GM18511 (cell line): ENCODE results near the gene SLMAP.
"Not testable (repeated sequence)": the region's sequence is repeated elsewhere in the genome, so short reads cannot be mapped to it uniquely, and the experiment has no call there.

Experiments
- ATAC-seq: cut with Tn5 transposase; IDR thresholded peaks from one replicate; pipeline ENCODE4 v1.9.1; 2021; ENCODE audit warnings: mild to moderate bottlenecking, moderate library complexity; ENCODE audit not compliant: unreplicated experiment

The SLMAP gene

DNA sequence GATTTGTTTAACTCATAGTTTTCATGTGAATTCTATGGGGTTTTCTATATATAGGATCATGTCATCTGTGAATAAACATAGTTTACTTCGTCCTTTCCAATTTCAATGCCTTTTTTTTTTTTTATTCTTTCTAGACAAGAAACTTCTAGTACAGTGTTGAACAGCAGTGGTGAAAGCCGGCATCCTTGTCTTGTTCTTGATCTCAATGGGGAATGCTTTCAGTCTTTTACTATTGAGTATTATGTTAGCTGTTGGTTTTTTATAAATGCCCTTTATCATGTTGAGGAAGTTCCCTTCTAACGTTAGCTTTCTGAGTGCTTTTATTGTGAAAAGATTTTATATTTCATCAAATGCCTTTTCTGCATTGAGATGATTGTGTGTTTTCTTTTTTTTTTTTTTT is 69.0 kb downstream of the SLMAP start:
- ATAC-seq = no peak

DNA sequence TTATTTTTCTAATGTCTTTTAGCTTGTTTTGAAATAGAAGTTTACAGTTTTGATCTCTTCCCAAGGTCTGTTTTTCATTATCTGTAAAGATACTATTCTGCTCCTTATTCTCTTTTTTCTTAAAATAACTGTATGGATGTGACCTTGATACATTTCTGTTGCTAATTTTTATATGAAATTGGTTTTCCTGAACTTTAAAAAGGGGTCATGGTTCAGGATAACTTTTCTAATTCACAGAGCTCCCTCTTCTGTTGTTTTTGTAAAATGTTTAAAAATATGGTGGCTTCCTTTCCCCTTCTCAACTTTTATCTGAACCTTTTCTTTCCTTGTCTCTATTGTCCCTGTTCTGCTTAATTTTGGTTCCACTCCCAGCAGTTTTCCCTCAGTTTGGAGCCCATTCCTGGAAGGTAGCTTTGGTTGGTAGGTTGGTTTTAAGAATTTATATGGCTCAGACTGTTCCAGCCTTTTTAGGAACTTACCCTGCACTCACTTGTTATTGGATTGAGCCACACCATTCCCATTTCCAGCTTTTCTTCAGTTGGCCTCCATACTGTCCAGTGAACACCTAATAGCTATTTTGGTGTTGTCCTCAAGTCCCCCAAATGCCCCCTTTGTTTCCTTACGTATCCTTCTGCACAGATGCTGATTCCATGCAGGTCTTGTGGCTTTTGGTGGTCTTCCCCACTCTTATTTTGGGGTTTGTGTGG is 70.3 kb downstream of the SLMAP start:
- ATAC-seq = no peak

GRCh38 chr3:57826952-57827723 is 71.0 kb downstream of the SLMAP start:
- ATAC-seq = no peak

DNA sequence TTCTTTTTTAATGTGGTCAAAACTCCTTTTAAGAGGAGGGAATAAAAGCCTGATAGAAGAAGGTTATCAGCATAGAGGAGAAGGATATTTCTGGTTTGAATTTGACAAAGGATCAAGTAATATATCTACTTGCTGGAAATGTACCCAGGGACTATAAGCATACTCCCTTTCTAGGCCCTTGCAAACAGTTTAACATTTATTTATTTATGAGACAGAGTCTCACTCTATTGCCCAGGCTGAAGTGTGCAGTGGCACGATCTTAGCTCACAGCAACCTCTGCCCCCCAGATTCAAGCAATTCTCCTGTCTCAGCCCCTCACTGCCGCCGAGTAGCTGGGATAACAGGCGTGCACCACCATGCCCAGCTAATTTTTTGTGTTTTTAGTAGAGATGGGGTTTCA is 71.6 kb downstream of the SLMAP start:
- ATAC-seq = no peak

DNA sequence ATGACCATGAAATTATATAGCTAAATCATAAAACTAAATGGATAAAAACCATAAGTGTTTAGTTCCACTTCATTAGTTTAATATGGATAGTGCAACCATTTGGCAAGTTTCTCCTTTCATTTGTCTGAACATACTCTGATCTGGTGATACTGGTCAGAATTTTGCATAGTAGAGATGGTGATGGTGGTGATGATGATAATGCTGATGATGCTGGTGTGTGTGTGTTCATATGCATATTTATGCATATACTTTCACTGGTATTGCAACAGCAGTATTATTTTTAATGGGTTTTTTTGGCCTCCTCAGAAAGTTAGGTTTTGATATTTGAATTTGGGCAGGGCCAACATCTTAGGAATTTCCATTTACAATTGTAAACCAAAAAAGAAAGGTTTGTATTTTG is 76.4 kb downstream of the SLMAP start:
- ATAC-seq = no peak

DNA sequence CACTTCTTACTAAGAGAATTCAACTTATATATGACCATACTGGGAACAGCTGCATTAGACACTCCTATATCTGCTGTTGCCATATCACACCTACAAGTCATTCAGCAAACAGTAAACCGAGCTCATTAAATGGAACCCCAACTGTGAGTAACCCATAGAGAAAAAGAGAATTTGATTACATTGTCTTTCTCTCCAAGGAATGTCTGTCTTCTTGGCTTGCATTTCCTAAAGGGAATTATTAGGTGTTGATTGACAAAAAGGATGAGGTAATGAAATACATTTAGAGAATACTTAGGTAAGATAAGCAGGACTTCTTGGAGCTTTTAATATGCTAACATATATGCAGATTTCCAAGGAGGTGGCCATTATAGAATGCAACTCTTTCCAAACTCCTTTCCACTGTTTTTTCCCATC is 76.8 kb downstream of the SLMAP start:
- ATAC-seq = no peak

DNA sequence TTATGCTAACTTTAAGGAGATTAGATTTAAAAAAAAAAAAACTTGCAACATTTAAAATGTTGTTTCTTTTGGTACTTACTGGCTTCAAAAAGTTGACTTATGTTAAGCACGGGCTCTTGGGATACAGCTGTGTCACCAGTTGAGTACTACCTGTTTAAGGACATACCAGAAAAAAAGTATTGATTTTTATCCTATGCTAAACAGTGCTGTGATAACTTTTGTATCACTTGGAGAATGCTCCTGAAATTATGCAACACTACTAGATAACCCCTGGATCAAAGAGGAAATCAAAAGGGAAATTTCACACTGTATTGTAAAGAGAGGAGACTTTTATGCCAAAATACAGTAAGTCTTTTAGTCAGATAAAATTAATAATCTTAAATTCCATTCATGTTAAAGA is 77.7 kb downstream of the SLMAP start:
- ATAC-seq = no peak

GRCh38 chr3:57837686-57838085 is 81.6 kb downstream of the SLMAP start:
- ATAC-seq = no peak

GRCh38 chr3:57838627-57839026 is 82.5 kb downstream of the SLMAP start:
- ATAC-seq = no peak

DNA sequence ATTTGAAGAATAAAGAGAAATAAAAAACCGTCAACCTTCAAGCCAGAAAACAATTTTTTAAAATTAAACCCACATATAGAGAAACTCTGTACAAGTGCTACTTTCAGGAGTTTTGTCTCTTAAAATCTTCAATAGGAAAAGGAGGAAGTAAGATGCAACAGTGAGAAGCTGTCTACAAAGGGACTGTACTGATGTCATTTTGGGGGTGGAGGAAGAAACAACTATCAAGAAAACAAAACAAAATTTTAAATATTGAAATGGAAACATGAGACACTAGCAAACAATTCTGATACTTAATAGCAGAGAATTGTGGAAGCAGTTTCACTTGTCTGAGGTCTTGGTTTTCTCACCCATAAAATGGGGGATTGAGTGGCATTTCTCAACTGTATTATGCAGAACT is 84.4 kb downstream of the SLMAP start:
- no peak for ATAC-seq

- ATAC-seq = no peak
Measured at GRCh38 chr3:57841818-57842217, 85.7 kb downstream of the SLMAP start.

DNA sequence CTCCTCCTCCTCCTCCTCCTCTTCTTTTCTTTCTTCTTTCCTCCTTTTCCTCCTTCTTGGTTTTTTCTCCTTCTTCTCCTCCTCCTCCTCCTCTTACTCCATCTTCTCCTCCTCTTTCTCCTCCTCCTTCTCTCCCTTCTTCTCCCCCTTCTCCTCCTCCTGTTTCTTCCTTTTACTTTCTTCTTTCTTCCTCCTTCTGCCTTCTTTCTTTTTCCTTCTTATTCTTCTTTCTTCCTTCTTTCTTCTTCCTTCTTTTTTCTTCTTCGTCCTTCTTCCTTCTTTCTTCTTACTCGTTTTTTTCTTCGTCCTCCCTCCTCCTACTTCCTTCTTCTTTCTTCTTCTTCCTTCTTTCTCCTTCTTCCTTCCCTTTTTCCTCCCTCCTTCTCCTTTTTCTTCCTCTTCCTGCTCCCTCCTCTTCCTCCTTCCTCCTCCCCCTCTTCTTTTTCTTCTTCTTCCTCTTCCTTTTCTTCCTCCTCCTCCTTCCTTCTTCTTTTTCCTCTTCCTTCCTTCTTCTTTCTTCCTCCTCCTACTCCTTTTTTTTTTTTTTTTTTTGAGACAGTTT is 92.1 kb downstream of the SLMAP start:
- no peak for ATAC-seq

- ATAC-seq = no peak
Measured at GRCh38 chr3:57851304-57851703, 95.2 kb downstream of the SLMAP start.

GRCh38 chr3:57852896-57853295 is 96.8 kb downstream of the SLMAP start:
- ATAC-seq = no peak

DNA sequence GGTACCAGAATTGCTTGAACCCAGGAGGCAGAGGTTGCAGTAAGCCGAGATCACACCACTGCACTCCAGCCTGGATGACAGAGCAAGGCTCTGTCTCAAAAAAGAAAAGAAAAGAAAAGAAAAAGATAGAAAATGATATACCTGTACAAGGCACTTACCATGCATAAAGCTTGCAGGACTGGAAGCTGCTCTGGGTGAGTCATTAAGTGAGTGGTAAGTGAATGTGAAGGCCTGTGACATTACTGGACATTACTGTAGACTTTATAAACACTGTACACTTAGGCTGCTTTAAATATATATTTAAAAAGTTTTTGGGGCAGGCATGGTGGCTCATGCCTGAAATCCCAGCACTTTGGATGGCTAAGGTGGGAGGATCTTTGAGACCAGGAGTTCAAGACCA is 99.2 kb downstream of the SLMAP start:
- ATAC-seq = no peak

DNA sequence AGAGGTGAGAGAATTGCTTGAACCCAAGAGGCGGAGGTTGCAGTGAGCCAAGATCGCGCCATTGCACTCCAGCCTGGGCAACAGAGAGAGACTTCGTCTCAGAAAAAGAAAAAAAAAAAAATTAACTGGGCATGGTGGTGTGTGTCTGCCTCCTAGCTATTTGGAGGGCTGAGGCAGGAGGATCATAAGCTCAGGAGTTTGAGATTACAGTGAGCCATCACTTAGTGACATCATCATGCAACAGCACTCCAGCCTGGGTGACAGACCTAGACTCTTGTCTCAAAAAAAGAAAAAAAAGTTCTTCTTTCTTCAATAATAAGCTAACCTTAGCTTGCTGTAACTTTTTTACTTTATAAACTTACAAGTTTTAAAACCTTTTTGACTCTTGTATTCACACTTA is 99.8 kb downstream of the SLMAP start:
- no peak for ATAC-seq

DNA sequence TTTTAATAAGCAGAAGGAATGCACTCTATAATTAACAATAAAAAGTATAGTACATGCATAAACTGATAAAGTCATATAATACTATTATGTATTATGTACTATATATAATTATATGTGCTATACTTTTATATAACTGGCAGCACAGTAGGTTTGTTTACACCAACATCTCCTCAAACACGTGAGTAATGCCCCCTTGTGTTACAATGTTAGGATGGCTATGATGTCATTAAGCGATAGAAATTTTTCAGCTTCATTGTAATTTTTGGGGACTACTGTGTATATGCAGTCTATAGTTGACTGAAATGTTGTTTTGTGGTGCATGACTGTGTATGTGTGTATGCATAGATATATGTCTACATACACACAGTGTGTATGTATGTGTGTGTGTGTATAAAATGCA is 100.6 kb downstream of the SLMAP start:
- no peak for ATAC-seq

- no peak for ATAC-seq
Measured at GRCh38 chr3:57862894-57863293, 106.8 kb downstream of the SLMAP start.

GRCh38 chr3:57863380-57863779 is 107.3 kb downstream of the SLMAP start:
- no peak for ATAC-seq

DNA sequence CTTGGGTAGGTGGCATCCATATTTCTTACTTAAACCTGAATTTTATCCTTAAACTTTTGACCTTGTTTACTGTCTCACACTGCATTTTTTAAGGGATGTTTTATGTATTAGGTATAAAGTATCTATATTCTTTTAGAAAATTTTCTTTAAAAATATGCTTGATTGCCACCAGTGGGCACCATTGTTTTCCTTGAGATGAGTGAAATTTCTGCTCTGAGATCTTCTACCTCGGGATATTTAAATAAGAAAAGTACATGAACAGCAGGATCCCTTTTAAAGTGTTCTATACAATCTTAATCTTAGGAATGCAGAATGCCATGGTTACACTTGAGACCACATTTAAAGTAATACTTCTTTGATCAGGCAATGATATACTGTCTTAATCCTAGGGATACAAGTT is 108.7 kb downstream of the SLMAP start:
- no peak for ATAC-seq

- not testable (repeated sequence) for ATAC-seq
Measured at GRCh38 chr3:57869110-57869509, 113.0 kb downstream of the SLMAP start.

DNA sequence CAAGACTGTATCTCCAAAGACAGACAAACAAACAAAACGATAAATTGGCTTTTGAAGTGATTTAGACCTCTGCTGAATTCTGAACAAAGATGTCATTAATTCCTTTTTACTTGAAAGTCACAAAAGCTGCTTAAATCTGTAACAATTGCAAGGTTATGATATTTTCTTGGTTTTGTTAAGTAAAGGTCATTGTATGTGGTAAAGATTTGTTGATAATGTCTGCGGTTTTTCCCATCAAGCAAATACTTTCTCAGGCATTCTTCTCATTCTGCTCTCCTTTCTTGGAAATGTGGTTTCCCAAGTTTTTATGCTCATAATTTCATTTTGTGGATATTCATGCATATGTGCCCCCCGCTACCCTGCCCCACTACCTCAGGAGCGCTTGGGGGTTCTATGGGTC is 116.5 kb downstream of the SLMAP start:
- ATAC-seq = no peak
